GM10248 (cell line): ENCODE results near the gene AGXT.
A peak's percentile ranks its signal among the peaks of the same experiment; 100 is the strongest.

Experiments
- CTCF ChIA-PET: fragments of 300-600 bp; sonication (Branson Sonifier 250); formaldehyde crosslinking; extraction: SDS; loops from one replicate; lab custom pipeline; 2021; ENCODE audit warnings: antibody characterized with exemption; lab: Yijun Ruan, JAX
- POLR2A ChIA-PET: fragments of 350-650 bp; sonication (Branson Sonifier 250); formaldehyde crosslinking; extraction: SDS; loops from one replicate; lab custom pipeline; 2020; ENCODE audit warnings: antibody characterized with exemption; lab: Yijun Ruan, JAX
- DNase-seq: peaks from one replicate; pipeline ENCODE4 v3.0.0; 2012; ENCODE audit errors: extremely low spot score
- CTCF ChIP-seq: IDR thresholded peaks from 2 replicates; pipeline ENCODE4 v1.5.1; 2012; ENCODE audit warnings: mild to moderate bottlenecking, low read depth; ENCODE audit errors: extremely low read depth, missing control alignments, control extremely low read depth

The AGXT gene

GRCh38 chr2:240850756-240851077 lies 17.9 kb upstream of the AGXT start:
- CTCF ChIA-PET = interaction anchor here (0.6 to 1.9 kb wide), 15 partner anchors 10 to 1029 kb away, joined by 3 to 23 read pairs (median 4); partner anchors contain the start of gene AGXT

GRCh38 chr2:240851078-240851991 lies 17.3 kb upstream of the AGXT start:
- POLR2A ChIA-PET = no interaction called here
- peak; percentile 89 for DNase-seq
- TF ChIP-seq CTCF = peak; percentile 96

More at GRCh38 chr2:240850756-240851077, 17.9 kb upstream of the AGXT start:
- no peak for TF ChIP-seq CTCF
- no peak for DNase-seq
- POLR2A ChIA-PET = no interaction called here

GRCh38 chr2:240852671-240853314 lies 15.8 kb upstream of the AGXT start:
- TF ChIP-seq CTCF = no peak
- ChIA-PET POLR2A (no interaction called here), CTCF (interaction anchor here (1.1 to 1.9 kb wide), 3 partner anchors 8 to 391 kb away, joined by 3 to 23 read pairs (median 4); no protein-coding TSS in a partner anchor)
- no peak for DNase-seq

More at GRCh38 chr2:240851078-240851991, 17.3 kb upstream of the AGXT start:
- CTCF ChIA-PET = interaction anchor here (0.6 to 1.9 kb wide), 20 partner anchors 9 to 1029 kb away, joined by 3 to 23 read pairs (median 4); partner anchors contain the start of genes AGXT and D2HGDH

- TF ChIP-seq CTCF = no peak
- ChIA-PET CTCF (no interaction called here), POLR2A (no interaction called here)
- no peak for DNase-seq
Measured at GRCh38 chr2:240855670-240856069, 13.0 kb upstream of the AGXT start.

- POLR2A ChIA-PET = no interaction called here
- CTCF ChIA-PET = no interaction called here
- no peak for TF ChIP-seq CTCF
- no peak for DNase-seq
Measured at GRCh38 chr2:240856151-240856980, 12.3 kb upstream of the AGXT start.
